IPS-NIHi11 (cell line): ENCODE results near the gene PADI3.

ENCODE experiments used
- DNase-seq: peaks from one replicate; pipeline ENCODE4 v3.0.0; 2012; ENCODE audit warnings: mixed read lengths, low spot score

PADI3 gene

GRCh38 chr1:17274186-17275170 lies 25.6 kb downstream of the PADI3 start:
- DNase-seq = peak; percentile 96

DNA sequence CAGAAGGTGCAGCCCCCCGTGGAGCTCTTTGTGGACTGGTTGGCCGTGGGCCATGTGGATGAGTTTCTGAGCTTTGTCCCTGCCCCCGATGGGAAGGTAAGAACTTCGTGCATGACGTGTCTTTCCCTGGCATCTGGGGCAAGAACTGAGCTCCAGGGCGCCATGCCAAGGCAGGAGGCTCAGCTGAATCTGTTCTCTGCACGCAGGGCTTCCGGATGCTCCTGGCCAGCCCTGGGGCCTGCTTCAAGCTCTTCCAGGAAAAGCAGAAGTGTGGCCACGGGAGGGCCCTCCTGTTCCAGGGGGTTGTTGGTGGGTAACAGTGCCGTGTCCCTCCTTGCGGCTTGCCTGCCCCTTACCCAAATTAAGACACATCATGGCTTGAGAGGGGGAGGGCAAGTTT lies 27.7 kb downstream of the PADI3 start:
- no peak for DNase-seq

DNA sequence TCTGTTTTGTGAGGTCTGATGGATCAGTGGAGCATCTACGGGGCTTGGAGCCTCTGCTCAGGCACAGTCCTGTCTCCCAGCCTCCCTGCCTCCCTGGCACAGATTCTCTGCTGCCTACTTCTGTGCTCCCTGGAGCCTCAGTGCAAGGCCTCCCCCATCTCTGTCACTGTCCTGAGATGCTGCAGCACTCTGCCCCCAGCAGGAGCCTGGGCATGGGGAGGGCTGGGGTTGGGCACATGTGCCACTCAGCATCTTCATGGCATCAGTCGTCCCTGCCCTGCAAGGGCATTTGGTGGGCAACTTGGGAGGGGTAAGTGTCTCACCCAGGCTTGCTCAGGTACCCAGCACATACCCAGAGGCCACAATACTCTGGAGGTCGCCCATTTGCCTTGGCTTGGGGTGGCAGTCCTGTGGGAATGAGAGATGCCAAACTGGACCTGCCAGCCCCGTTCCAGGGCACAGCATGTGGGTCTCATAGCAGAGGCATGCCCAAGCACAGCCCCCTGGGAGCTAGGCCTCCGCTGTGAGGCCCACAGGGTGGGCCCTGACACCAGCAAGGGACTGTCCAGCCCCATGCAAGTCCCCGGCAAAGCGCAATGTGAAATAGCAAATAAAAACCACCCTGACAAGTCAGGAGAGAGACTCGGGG lies 28.7 kb downstream of the PADI3 start:
- no peak for DNase-seq

DNA sequence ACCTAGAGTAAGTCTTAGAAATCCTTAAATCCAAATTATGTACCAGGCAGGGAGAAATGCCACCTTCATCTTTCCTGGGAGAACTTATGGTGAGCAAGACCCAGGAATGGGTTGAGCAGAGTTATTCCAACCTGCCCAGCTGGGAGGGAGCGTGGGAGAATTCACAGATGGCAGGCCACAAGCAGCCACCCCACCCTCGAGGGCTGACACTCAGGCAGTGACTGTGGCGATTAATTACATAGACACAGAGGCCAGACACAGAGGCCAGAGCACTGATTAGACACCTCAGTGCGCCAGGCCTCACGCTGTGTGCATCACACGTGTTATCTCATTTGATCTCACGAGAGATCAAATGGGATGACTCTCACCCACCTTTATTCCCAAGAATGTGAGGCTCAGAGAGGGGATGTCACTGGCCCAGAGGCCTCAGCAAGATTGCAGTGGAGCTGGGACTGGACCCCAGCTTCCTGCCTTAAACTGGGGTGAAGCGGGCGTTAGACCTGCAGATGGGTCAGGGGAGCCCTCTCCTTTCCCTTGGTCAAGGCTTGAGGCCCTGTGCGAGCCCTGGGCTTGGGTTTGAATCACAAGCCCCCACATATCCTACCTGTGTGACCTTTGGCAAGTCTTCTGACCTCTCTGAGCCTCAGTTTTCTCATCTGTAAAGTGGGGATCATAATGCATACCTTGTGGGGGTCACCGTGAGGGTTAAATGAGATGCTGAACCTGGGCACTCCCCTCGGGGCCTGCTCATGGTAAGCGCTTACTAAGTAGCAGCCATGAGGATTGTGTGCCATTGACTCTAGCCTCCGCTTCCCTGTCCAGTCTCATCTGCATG lies 30.3 kb downstream of the PADI3 start:
- no peak for DNase-seq

GRCh38 chr1:17280436-17280835 lies 31.5 kb downstream of the PADI3 start:
- no peak for DNase-seq

- no peak for DNase-seq
These were observed 32.0 kb downstream of the PADI3 start for GRCh38 chr1:17280894-17281293.

DNA sequence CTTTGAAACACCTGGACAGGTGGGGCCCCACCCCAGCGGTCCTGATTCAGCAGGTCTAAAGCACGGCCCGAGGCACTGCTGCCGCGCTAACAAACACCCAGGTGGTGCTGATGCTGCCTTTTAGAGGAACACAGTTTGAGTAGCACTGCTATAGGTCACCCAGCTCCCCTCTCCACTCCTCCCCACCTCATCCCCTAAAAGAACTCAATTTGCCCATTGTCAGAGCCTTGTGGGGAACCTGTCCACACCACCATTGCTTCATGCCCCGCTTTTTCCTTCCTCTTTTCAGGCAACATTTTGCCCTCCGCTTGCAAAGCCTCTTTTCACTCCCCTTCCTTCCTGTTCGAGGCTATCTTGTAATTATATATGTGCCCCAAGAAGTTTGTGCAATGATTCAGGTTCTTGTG lies 32.9 kb downstream of the PADI3 start:
- no peak for DNase-seq

GRCh38 chr1:17282836-17283235 lies 33.9 kb downstream of the PADI3 start:
- DNase-seq = no peak

DNA sequence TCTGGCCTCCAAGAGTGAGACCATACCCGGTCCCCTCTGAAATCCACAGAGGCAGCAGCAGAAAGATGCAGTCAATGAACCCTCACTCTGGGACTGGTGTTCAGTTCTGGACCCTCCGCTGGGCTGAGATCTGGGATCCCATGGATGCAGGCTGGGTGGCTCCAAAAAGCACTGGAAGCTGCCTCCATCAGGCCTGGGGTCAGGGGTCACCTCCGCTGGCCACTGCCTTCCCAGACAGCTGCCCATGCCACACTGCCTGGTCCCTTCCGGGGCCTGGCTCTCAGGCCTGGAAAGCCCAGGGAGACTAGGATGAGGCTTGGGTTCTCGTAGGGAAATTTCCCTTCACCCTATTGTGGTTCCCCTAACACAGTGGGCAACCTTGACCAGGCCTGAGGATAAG lies 37.7 kb downstream of the PADI3 start:
- DNase-seq = no peak

DNA sequence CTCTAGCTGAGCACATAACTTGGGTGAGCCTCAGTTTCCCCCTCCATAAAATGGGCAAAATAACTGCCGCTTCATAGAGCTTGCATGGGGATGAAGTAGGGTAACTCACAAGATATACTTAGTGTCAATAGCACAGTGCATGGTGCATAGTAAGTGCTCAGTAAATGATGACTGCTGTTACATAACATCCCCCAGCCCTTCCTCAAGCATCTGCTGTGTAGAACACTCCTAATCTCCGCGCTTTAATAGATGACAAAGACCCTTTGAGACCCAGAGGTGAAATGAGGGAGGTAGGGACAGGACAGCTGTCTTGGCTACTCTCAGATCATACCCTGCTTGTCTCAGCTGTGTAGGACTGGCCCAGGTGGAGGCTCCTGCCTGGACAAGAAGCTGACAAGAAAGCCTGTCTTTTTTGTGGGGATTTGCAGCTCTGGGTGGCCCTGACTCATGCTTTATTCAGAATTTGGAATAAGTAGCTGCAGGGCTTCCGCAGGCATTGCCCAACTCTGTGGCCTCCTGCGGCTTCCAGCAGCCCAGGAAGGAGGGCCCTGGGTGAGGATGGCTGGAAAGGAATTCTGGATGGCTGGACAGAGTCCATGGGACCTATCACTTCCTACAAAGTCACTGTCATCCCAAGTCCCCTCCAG lies 38.4 kb downstream of the PADI3 start:
- no peak for DNase-seq

GRCh38 chr1:17289721-17290120 lies 40.8 kb downstream of the PADI3 start:
- no peak for DNase-seq

DNA sequence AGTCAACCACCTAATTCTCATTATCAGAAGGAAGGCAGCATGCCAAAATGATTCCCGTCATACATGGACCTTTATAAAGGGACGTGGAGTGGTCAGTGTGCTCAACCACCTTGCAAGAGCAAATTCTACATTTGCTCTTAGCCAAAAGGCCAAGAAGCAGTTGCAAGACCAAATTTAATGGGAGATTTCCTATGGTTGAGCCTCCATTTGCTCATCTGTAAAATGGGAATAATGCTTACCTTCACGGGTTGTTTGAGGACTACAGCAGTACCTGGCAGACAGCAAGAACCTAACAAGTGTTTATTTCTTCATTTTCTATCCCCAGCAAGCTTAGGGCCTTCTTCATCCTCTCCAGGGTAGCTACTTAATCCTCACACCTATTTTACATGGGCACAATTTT lies 41.7 kb downstream of the PADI3 start:
- no peak for DNase-seq

GRCh38 chr1:17292299-17293160 lies 43.6 kb downstream of the PADI3 start:
- DNase-seq = no peak

GRCh38 chr1:17293681-17294425 lies 45.0 kb downstream of the PADI3 start:
- no peak for DNase-seq

DNA sequence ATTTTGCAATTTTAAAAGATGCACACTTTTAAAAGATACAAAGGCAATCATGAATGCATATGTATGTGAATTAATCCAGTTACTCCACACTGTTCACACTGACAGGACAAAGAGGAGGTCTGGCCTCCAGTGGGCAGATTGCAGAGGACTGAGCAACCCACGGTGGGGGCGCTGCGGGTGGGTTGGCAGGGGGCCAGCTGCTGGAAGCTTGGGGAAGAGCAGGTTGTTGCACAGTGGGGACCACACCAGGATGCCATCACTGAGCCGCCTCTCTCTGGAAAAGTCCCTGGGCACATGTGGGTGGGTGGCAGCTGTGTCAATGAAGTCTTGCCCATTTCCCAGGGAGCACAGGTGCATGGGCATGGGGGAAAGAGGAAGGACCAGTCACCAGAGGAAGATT lies 46.4 kb downstream of the PADI3 start:
- no peak for DNase-seq

DNA sequence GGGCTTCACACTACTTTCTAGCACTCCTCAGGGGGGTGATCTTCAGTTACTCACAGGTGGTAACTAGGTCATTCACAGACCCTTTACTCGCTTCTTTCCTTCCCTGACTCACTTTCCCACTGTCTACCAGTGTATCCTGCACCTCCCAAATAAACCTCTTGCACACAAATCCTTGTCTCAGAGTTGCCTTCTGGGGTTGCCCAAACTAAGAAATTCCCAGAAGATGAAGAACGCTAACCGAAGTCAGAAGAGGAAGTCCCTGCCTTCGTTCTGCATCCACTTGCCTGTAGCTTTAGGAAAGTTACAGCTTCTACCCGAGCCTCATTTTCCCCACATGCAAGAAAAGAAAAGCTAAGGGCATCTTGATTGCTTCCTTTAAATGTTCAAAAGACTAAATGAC lies 47.2 kb downstream of the PADI3 start:
- no peak for DNase-seq

DNA sequence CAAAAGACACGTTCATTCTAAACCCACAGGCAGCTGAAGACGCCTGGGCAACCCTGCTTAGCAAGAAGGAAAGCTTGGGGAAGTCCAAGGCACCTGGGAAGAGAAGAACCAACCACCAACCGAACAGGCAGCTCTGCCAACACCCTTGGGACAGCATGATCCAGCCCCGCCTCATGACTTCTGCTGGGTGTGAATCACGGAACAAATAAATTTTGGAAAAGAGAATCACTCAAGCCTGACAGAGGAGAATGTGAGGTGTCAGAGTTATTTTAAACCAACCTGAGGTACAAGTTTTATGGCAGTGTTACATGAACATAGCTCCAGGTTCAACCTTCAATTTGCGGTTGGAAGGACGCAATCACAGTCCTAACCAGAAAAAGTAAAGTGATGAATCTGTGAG lies 49.1 kb downstream of the PADI3 start:
- DNase-seq = no peak

DNA sequence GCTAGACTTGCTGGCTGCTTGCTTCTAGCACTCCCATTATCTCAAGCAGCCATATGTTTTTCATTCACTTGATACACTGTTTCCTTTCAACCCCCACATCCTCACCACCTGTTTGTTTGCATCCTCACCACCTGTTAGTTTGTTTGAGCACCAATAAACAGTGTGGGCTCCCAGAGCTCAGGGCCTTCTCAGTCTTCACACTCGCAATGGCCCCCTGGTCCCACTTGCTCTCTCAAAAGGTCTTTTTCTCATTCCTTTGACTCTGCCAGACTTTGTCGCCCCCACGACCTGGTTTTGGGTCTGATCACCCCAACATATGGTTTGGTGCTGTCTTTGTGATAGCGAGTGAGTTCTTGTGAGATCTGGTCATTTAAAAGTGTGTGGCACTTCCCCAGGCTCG lies 52.9 kb downstream of the PADI3 start:
- DNase-seq = no peak

DNA sequence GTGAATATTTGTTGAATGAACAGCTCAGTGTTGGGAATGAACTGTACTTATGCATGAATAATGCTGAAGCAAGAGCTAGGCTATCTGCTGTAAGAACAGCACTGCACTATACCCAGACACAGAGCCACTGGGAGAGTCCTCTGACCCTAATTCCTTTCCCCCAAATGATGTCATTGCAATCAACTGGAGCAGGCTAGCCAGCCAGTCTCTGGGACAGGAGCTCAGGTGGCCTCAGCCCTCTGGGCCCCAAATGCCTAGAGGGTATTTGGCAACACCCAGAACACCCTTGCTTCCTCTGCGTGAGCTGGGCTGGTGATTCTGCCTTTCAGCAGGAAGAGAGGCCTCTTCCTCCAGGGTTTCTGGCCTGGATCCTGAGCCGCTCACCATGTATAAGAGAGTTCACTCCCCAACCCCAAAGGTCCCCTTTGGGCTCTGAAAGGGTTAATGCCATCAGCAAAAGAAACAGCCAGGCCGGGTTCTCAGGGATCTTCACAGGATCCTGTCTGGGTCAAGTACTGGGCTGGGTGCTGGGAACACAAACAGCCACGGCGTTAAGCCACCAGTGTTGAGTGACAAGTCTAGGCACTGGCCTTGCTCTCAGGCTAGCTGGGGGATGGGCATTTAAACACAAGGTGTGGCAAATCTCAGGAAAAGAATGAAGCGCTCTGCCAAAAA lies 55.4 kb downstream of the PADI3 start:
- no peak for DNase-seq

- no peak for DNase-seq
These were observed 55.9 kb downstream of the PADI3 start for GRCh38 chr1:17304826-17305175.
